Measurements from ENCODE around the gene NUP98.
"Not testable (repeated sequence)": the region's sequence is repeated elsewhere in the genome, so short reads cannot be mapped to it uniquely, and the experiment has no call there.

Gene NUP98

GRCh38 chr11:3775736-3776406, 21.5 kb downstream of the NUP98 start:
- Histone ChIP-seq H3K27me3 (replicated peaks in 2 of 5; ENCODE audit: control insufficient read depth in 4 of 5, insufficient read depth in 5 of 5, low read length in 4 of 5) (no peaks in the 10 kb centered on the region), H3K27ac (ENCODE audit: insufficient read depth in 1 of 2, low read depth in 1 of 2, low read length in 2 of 2, poor library complexity in 1 of 2, severe bottlenecking in 2 of 2) (no peak overlapping the region), H3K9me3 (ENCODE audit: control extremely low read depth in 1 of 5, control insufficient read depth in 4 of 5, insufficient read depth in 2 of 5, low read depth in 1 of 5, low read length in 4 of 5) (no peaks in the 10 kb centered on the region), H3K4me1 (ENCODE audit: control extremely low read depth in 1 of 4, control insufficient read depth in 4 of 4, insufficient read depth in 4 of 4, low read length in 3 of 4) (peaks cover 0 to 6% (median 4%) of the 10 kb centered on the region in 4 experiments), H3K4me3 (ENCODE audit: control insufficient read depth in 1 of 7, extremely low read depth in 1 of 7, insufficient read depth in 4 of 7, low read depth in 2 of 7, low read length in 6 of 7) (no peak overlapping the region), H3K36me3 (ENCODE audit: control insufficient read depth in 4 of 4, insufficient read depth in 4 of 4, low read length in 3 of 4) (peaks cover 27 to 80% (median 51%) of the 10 kb centered on the region in 4 experiments)
- POLR2A ChIA-PET: interaction anchor here (0.7 to 0.9 kb wide), 2 partner anchors 16 to 32 kb away, joined by 3 to 4 read pairs; no protein-coding TSS in a partner anchor
- WGBS (ENCODE audit: insufficient coverage): 75% methylated on average over 2 of the region's 7 CpGs
- CTCF ChIA-PET: interaction anchor here (0.7 to 13.1 kb wide), 6 partner anchors 13 to 297 kb away, joined by 3 to 135 read pairs (median 3); partner anchors contain the start of gene PGAP2
- DNase-seq: no peak

- Histone ChIP-seq H3K4me1 (ENCODE audit: control extremely low read depth in 1 of 4, control insufficient read depth in 4 of 4, insufficient read depth in 4 of 4, low read length in 3 of 4) (no peaks in the 10 kb centered on the region), H3K36me3 (ENCODE audit: control insufficient read depth in 4 of 4, insufficient read depth in 4 of 4, low read length in 3 of 4) (peaks cover 23 to 92% (median 51%) of the 10 kb centered on the region in 4 experiments), H3K27ac (ENCODE audit: insufficient read depth in 1 of 2, low read depth in 1 of 2, low read length in 2 of 2, poor library complexity in 1 of 2, severe bottlenecking in 2 of 2) (no peak overlapping the region), H3K9me3 (ENCODE audit: control extremely low read depth in 1 of 5, control insufficient read depth in 4 of 5, insufficient read depth in 2 of 5, low read depth in 1 of 5, low read length in 4 of 5) (no peaks in the 10 kb centered on the region), H3K4me3 (ENCODE audit: control insufficient read depth in 1 of 7, extremely low read depth in 1 of 7, insufficient read depth in 4 of 7, low read depth in 2 of 7, low read length in 6 of 7) (no peak overlapping the region), H3K27me3 (replicated peaks in 2 of 5; ENCODE audit: control insufficient read depth in 4 of 5, insufficient read depth in 5 of 5, low read length in 4 of 5) (no peaks in the 10 kb centered on the region)
- POLR2A ChIA-PET: no interaction called here
- no peak for DNase-seq
- CTCF ChIA-PET: interaction anchor here (0.7 to 13.1 kb wide), 13 partner anchors 10 to 299 kb away, joined by 3 to 135 read pairs (median 4); partner anchors contain the start of genes NUP98, PGAP2 and RHOG
- WGBS (ENCODE audit: insufficient coverage): 100% methylated on average over 3 of the region's 4 CpGs
Measured at GRCh38 chr11:3773180-3773579, 24.2 kb downstream of the NUP98 start.

DNA sequence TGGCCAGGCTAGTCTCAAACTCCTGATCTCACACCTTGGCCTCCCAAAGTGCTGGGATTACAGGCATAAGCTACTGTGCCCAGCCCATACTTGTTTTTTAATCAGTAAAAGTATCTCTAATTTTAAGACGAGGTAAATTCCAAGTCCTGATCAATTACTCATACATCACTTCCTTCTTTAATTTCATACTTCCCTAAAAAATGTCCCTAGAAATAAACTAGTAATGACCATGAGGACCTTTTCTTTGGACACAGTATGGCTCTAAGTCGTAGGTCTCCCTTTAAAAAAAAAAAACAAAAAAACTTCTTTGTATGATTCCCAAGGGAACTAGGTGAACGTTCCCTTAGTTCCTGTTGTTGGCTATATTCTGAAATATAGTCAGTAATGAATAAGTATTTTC, 29.8 kb downstream of the NUP98 start:
- DNase-seq: no peak
- ChIA-PET CTCF (interaction anchor here (13.1 kb wide), 1 partner anchor 40 kb away, joined by 135 read pairs; the partner anchor contains the start of gene PGAP2), POLR2A (no interaction called here)
- no peak overlapping the region for H3K27ac ChIP-seq (ENCODE audit: insufficient read depth in 1 of 2, low read depth in 1 of 2, low read length in 2 of 2, poor library complexity in 1 of 2, severe bottlenecking in 2 of 2)
- H3K36me3 ChIP-seq (ENCODE audit: control insufficient read depth in 4 of 4, insufficient read depth in 4 of 4, low read length in 3 of 4): peaks cover 38 to 98% (median 61%) of the 10 kb centered on the region in 4 experiments
- H3K4me3 ChIP-seq (ENCODE audit: control insufficient read depth in 1 of 7, extremely low read depth in 1 of 7, insufficient read depth in 4 of 7, low read depth in 2 of 7, low read length in 6 of 7): no peak overlapping the region
- H3K9me3 ChIP-seq (ENCODE audit: control extremely low read depth in 1 of 5, control insufficient read depth in 4 of 5, insufficient read depth in 2 of 5, low read depth in 1 of 5, low read length in 4 of 5): no peaks in the 10 kb centered on the region
- H3K27me3 ChIP-seq (replicated peaks in 2 of 5; ENCODE audit: control insufficient read depth in 4 of 5, insufficient read depth in 5 of 5, low read length in 4 of 5): no peaks in the 10 kb centered on the region
- H3K4me1 ChIP-seq (ENCODE audit: control extremely low read depth in 1 of 4, control insufficient read depth in 4 of 4, insufficient read depth in 4 of 4, low read length in 3 of 4): no peaks in the 10 kb centered on the region
- WGBS (ENCODE audit: insufficient coverage): 60% methylated on average over 1 of the region's 3 CpGs

DNA sequence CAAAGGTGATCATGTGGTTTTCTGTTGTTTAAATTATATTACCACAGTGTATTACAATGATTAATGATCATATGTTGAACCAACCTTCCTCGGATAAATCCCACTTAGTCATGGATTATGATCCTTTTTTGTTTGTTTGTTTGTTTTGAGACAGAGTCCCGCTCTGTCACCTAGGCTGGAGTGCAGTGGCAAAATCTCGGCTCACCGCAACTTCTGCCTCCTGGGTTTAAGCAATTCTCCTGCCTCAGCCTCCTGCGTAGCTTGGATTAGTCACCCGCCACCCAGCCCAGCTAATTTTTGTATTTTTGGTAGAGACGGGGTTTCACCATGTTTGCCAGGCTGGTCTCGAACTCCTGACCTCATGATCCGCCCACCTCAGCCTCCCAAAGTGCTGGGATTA, 30.5 kb downstream of the NUP98 start:
- H3K9me3 ChIP-seq (ENCODE audit: control extremely low read depth in 1 of 5, control insufficient read depth in 4 of 5, insufficient read depth in 2 of 5, low read depth in 1 of 5, low read length in 4 of 5); DNase-seq; H3K4me3 ChIP-seq (ENCODE audit: control insufficient read depth in 1 of 7, extremely low read depth in 1 of 7, insufficient read depth in 4 of 7, low read depth in 2 of 7, low read length in 6 of 7); H3K27ac ChIP-seq (ENCODE audit: insufficient read depth in 1 of 2, low read depth in 1 of 2, low read length in 2 of 2, poor library complexity in 1 of 2, severe bottlenecking in 2 of 2); H3K27me3 ChIP-seq (replicated peaks in 2 of 5; ENCODE audit: control insufficient read depth in 4 of 5, insufficient read depth in 5 of 5, low read length in 4 of 5); H3K4me1 ChIP-seq (ENCODE audit: control extremely low read depth in 1 of 4, control insufficient read depth in 4 of 4, insufficient read depth in 4 of 4, low read length in 3 of 4): not testable (repeated sequence)
- 90% methylated on average over 8 of the region's 9 CpGs for WGBS (ENCODE audit: insufficient coverage)
- peaks cover 37 to 98% (median 60%) of the 10 kb centered on the region in 4 experiments for H3K36me3 ChIP-seq (ENCODE audit: control insufficient read depth in 4 of 4, insufficient read depth in 4 of 4, low read length in 3 of 4)
- CTCF ChIA-PET: interaction anchor here (13.1 kb wide), 1 partner anchor 41 kb away, joined by 135 read pairs; the partner anchor contains the start of gene PGAP2
- POLR2A ChIA-PET: interaction anchor here (0.6 kb wide), 1 partner anchor 11 kb away, joined by 5 read pairs; no protein-coding TSS in a partner anchor

- 100% methylated on average over 2 of the region's 4 CpGs for WGBS (ENCODE audit: insufficient coverage)
- POLR2A ChIA-PET: no interaction called here
- DNase-seq: no peak
- CTCF ChIA-PET: interaction anchor here (13.1 kb wide), 1 partner anchor 43 kb away, joined by 135 read pairs; the partner anchor contains the start of gene PGAP2
- no peaks in the 10 kb centered on the region for H3K27me3 ChIP-seq (replicated peaks in 2 of 5; ENCODE audit: control insufficient read depth in 4 of 5, insufficient read depth in 5 of 5, low read length in 4 of 5)
- H3K4me1 ChIP-seq (ENCODE audit: control extremely low read depth in 1 of 4, control insufficient read depth in 4 of 4, insufficient read depth in 4 of 4, low read length in 3 of 4): no peaks in the 10 kb centered on the region
- H3K4me3 ChIP-seq (ENCODE audit: control insufficient read depth in 1 of 7, extremely low read depth in 1 of 7, insufficient read depth in 4 of 7, low read depth in 2 of 7, low read length in 6 of 7): no peak overlapping the region
- peaks cover 28 to 96% (median 58%) of the 10 kb centered on the region in 4 experiments for H3K36me3 ChIP-seq (ENCODE audit: control insufficient read depth in 4 of 4, insufficient read depth in 4 of 4, low read length in 3 of 4)
- H3K9me3 ChIP-seq (ENCODE audit: control extremely low read depth in 1 of 5, control insufficient read depth in 4 of 5, insufficient read depth in 2 of 5, low read depth in 1 of 5, low read length in 4 of 5): no peaks in the 10 kb centered on the region
- H3K27ac ChIP-seq (ENCODE audit: insufficient read depth in 1 of 2, low read depth in 1 of 2, low read length in 2 of 2, poor library complexity in 1 of 2, severe bottlenecking in 2 of 2): no peak overlapping the region
Measured at GRCh38 chr11:3764266-3764665, 33.1 kb downstream of the NUP98 start.

DNA sequence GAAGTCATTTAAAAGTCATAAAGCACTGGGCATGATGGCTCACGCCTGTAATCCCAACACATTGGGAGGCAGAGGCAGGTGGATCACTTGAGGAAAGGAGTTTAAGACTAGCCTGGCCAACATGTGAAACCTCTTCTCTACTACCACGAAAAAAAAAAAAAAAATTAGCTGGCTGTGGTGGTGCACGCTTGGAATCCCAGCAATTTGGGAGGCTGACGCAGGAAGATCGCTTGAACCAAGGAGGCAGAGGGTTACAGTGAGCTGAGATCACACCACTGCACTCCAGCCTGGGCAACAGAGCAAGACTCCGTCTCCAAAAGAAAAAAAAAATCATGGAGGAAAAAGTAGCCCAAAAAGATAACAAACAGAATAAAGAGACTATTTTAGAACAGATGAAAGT, 42.2 kb downstream of the NUP98 start:
- CTCF ChIA-PET: interaction anchor here (0.7 to 6.0 kb wide), 3 partner anchors 18 to 54 kb away, joined by 3 to 34 read pairs (median 4); partner anchors contain the start of gene PGAP2
- no peaks in the 10 kb centered on the region for H3K4me1 ChIP-seq (ENCODE audit: control extremely low read depth in 1 of 4, control insufficient read depth in 4 of 4, insufficient read depth in 4 of 4, low read length in 3 of 4)
- no peak overlapping the region for H3K27ac ChIP-seq (ENCODE audit: insufficient read depth in 1 of 2, low read depth in 1 of 2, low read length in 2 of 2, poor library complexity in 1 of 2, severe bottlenecking in 2 of 2)
- no peak for DNase-seq
- POLR2A ChIA-PET: no interaction called here
- no peaks in the 10 kb centered on the region for H3K9me3 ChIP-seq (ENCODE audit: control extremely low read depth in 1 of 5, control insufficient read depth in 4 of 5, insufficient read depth in 2 of 5, low read depth in 1 of 5, low read length in 4 of 5)
- H3K4me3 ChIP-seq (ENCODE audit: control insufficient read depth in 1 of 7, extremely low read depth in 1 of 7, insufficient read depth in 4 of 7, low read depth in 2 of 7, low read length in 6 of 7): no peak overlapping the region
- no peaks in the 10 kb centered on the region for H3K27me3 ChIP-seq (replicated peaks in 2 of 5; ENCODE audit: control insufficient read depth in 4 of 5, insufficient read depth in 5 of 5, low read length in 4 of 5)
- WGBS (ENCODE audit: insufficient coverage): 89% methylated on average over 4 of the region's 6 CpGs
- H3K36me3 ChIP-seq (ENCODE audit: control insufficient read depth in 4 of 4, insufficient read depth in 4 of 4, low read length in 3 of 4): peaks cover 24 to 79% (median 59%) of the 10 kb centered on the region in 4 experiments

GRCh38 chr11:3753110-3753509, 44.2 kb downstream of the NUP98 start:
- H3K27ac ChIP-seq (ENCODE audit: insufficient read depth in 1 of 2, low read depth in 1 of 2, low read length in 2 of 2, poor library complexity in 1 of 2, severe bottlenecking in 2 of 2): no peak overlapping the region
- 100% methylated on average over 2 of the region's 2 CpGs for WGBS (ENCODE audit: insufficient coverage)
- CTCF ChIA-PET: interaction anchor here (0.8 to 6.0 kb wide), 4 partner anchors 9 to 56 kb away, joined by 3 to 34 read pairs (median 4); partner anchors contain the start of gene PGAP2
- no peak overlapping the region for H3K4me3 ChIP-seq (ENCODE audit: control insufficient read depth in 1 of 7, extremely low read depth in 1 of 7, insufficient read depth in 4 of 7, low read depth in 2 of 7, low read length in 6 of 7)
- no peaks in the 10 kb centered on the region for H3K9me3 ChIP-seq (ENCODE audit: control extremely low read depth in 1 of 5, control insufficient read depth in 4 of 5, insufficient read depth in 2 of 5, low read depth in 1 of 5, low read length in 4 of 5)
- DNase-seq: no peak
- POLR2A ChIA-PET: no interaction called here
- no peaks in the 10 kb centered on the region for H3K4me1 ChIP-seq (ENCODE audit: control extremely low read depth in 1 of 4, control insufficient read depth in 4 of 4, insufficient read depth in 4 of 4, low read length in 3 of 4)
- no peaks in the 10 kb centered on the region for H3K27me3 ChIP-seq (replicated peaks in 2 of 5; ENCODE audit: control insufficient read depth in 4 of 5, insufficient read depth in 5 of 5, low read length in 4 of 5)
- H3K36me3 ChIP-seq (ENCODE audit: control insufficient read depth in 4 of 4, insufficient read depth in 4 of 4, low read length in 3 of 4): peaks cover 23 to 71% (median 55%) of the 10 kb centered on the region in 4 experiments
